ENCODE measurements around the gene MDGA2.

Gene MDGA2

DNA sequence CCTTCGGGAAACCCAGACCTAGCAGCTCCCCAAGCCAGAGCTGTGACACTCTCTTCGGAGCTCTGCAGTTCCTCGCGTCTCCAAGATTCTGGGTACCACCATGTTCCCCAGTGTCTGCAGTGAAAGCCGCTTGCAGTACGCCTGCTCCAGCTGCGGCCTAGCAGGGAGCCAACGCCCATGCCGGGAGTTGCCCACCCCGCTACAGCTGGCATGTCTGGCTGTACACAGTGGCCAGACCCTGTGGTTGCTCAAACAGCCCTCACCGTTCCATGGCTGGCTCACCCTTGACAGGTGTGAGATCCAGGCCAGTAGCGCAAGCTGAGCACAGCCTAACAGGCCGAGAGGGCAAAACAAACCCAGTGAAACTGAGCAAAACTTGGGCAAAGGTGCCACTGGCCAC, 520.0 kb downstream of the MDGA2 start:
- Histone ChIP-seq H3K9ac (ENCODE audit: low read length) (no peak overlapping the region), H4K20me1 (ENCODE audit: low read depth, low read length) (no peaks in the 10 kb centered on the region), H3F3A (ENCODE audit: insufficient read depth) (no peaks in the 10 kb centered on the region), H2AFZ (ENCODE audit: low read depth, low read length, severe bottlenecking) (no peak overlapping the region), H3K27me3 (ENCODE audit: low read length) (no peaks in the 10 kb centered on the region), H3K27ac (ENCODE audit: low read depth, low read length) (no peak overlapping the region), H3K4me2 (ENCODE audit: low read depth, low read length, poor library complexity, severe bottlenecking) (no peak overlapping the region), H3K9me3 (ENCODE audit: insufficient read depth, low read length) (no peaks in the 10 kb centered on the region), H3K9me2 (replicated peaks; ENCODE audit: insufficient read depth, low read length) (no peaks in the 10 kb centered on the region), H3K4me3 (ENCODE audit: insufficient read depth, low read length, poor library complexity, severe bottlenecking) (no peak overlapping the region), H3K79me2 (ENCODE audit: insufficient read depth, low read length) (no peaks in the 10 kb centered on the region), H3K36me3 (ENCODE audit: low read length) (no peaks in the 10 kb centered on the region)
- TF ChIP-seq EZH2phosphoT487 (conservative IDR thresholded peaks at IDR 0.05; ENCODE audit: low read length), result no peak

DNA sequence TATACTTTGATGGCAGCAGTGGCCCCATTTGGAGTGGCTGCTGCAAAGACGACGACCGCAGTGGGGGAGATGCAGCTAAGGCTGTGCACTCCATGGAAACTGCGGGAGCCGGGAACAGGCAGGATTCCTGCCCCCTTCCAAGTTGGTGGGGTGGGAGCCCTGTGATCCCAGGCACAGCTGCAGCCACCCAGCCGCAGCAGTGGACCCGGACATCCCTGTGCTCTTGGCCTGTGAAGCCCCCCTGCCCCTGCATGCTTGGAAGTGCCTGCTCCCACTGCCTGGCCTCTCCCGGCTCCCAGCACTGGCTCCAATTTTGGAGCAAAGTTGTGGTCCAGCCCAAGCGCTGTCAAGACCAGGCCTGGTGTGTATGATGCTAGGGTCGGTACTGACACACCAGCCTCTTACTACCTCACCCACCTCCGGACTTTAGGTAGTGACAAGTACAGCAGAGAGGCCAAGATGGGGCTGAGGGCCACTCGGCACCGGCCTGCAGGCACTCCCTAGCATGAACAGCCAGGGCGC, 521.1 kb downstream of the MDGA2 start:
- H4K20me1 ChIP-seq (ENCODE audit: low read depth, low read length), result no peaks in the 10 kb centered on the region

DNA sequence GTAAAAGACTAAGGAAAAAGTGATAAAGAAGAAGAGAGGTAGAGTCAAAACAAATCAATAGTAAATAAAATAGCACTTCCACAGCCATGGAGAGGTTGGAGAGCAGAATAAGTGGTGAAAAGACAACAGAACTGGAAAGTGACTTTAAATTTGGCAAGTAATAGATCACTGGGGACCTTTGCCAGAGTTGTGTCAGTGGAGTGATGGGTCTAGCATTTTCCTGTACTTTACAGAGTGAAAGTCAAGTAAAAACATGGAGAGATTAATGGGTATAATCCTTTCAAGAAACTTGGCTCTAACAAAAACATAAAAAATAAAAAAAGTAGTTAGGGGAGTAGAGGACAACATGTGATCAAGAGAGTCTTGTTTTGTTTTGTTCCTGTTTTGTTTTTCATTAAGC, 521.7 kb downstream of the MDGA2 start:
- H2AFZ ChIP-seq (ENCODE audit: low read depth, low read length, severe bottlenecking), result no peak overlapping the region
- TF ChIP-seq, protein P1, sequence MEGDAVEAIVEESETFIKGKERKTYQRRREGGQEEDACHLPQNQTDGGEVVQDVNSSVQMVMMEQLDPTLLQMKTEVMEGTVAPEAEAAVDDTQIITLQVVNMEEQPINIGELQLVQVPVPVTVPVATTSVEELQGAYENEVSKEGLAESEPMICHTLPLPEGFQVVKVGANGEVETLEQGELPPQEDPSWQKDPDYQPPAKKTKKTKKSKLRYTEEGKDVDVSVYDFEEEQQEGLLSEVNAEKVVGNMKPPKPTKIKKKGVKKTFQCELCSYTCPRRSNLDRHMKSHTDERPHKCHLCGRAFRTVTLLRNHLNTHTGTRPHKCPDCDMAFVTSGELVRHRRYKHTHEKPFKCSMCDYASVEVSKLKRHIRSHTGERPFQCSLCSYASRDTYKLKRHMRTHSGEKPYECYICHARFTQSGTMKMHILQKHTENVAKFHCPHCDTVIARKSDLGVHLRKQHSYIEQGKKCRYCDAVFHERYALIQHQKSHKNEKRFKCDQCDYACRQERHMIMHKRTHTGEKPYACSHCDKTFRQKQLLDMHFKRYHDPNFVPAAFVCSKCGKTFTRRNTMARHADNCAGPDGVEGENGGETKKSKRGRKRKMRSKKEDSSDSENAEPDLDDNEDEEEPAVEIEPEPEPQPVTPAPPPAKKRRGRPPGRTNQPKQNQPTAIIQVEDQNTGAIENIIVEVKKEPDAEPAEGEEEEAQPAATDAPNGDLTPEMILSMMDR (IDR thresholded peaks at IDR 0.05; ENCODE audit: insufficient read depth, low read length, poor library complexity, severe bottlenecking), result no peak
- TF ChIP-seq EZH2phosphoT487 (conservative IDR thresholded peaks at IDR 0.05; ENCODE audit: low read length), result no peak

More for the DNA sequence above, 521.1 kb downstream of the MDGA2 start:
- Histone ChIP-seq H3F3A (ENCODE audit: insufficient read depth) (no peaks in the 10 kb centered on the region), H3K4me2 (ENCODE audit: low read depth, low read length, poor library complexity, severe bottlenecking) (no peak overlapping the region), H3K27me3 (ENCODE audit: low read length) (no peaks in the 10 kb centered on the region), H2AFZ (ENCODE audit: low read depth, low read length, severe bottlenecking) (no peak overlapping the region), H3K4me3 (ENCODE audit: insufficient read depth, low read length, poor library complexity, severe bottlenecking) (no peak overlapping the region), H3K27ac (ENCODE audit: low read depth, low read length) (no peak overlapping the region), H3K9me3 (ENCODE audit: insufficient read depth, low read length) (no peaks in the 10 kb centered on the region), H3K9me2 (replicated peaks; ENCODE audit: insufficient read depth, low read length) (no peaks in the 10 kb centered on the region), H3K9ac (ENCODE audit: low read length) (no peak overlapping the region), H3K79me2 (ENCODE audit: insufficient read depth, low read length) (no peaks in the 10 kb centered on the region), H3K36me3 (ENCODE audit: low read length) (no peaks in the 10 kb centered on the region)
- TF ChIP-seq, protein P1 (IDR thresholded peaks at IDR 0.05; ENCODE audit: insufficient read depth, low read length, poor library complexity, severe bottlenecking), result no peak
- no peak for TF ChIP-seq EZH2phosphoT487 (conservative IDR thresholded peaks at IDR 0.05; ENCODE audit: low read length)

DNA sequence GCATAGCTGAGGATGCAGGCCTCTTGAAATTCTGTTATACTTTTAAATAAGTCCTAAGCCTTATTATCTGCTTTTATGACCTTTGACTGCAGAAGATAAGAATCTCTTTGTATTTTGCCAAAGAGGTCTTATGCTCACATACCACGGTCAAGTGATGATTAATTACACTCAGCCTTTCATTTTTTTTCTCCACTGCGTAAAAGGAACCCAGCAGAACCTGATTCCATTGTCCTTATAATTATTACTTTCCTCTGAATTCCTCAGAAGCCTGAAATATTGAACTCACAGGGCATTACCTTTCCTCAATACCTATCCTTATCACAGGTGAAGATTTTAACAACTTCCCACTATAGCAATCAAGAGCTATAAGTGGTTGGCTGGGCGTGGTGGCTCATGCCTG, 525.1 kb downstream of the MDGA2 start:
- Histone ChIP-seq H3K79me2 (ENCODE audit: insufficient read depth, low read length) (no peaks in the 10 kb centered on the region), H3K9ac (ENCODE audit: low read length) (no peak overlapping the region), H3K4me3 (ENCODE audit: insufficient read depth, low read length, poor library complexity, severe bottlenecking) (no peak overlapping the region), H3K9me2 (replicated peaks; ENCODE audit: insufficient read depth, low read length) (no peaks in the 10 kb centered on the region), H3K9me3 (ENCODE audit: insufficient read depth, low read length) (no peaks in the 10 kb centered on the region), H3K4me2 (ENCODE audit: low read depth, low read length, poor library complexity, severe bottlenecking) (no peak overlapping the region), H3K27me3 (ENCODE audit: low read length) (no peaks in the 10 kb centered on the region), H3F3A (ENCODE audit: insufficient read depth) (no peaks in the 10 kb centered on the region), H3K36me3 (ENCODE audit: low read length) (no peaks in the 10 kb centered on the region), H4K20me1 (ENCODE audit: low read depth, low read length) (no peaks in the 10 kb centered on the region), H2AFZ (ENCODE audit: low read depth, low read length, severe bottlenecking) (no peak overlapping the region), H3K27ac (ENCODE audit: low read depth, low read length) (no peak overlapping the region)
- TF ChIP-seq EZH2phosphoT487 (conservative IDR thresholded peaks at IDR 0.05; ENCODE audit: low read length), result no peak
- TF ChIP-seq, protein P1 (IDR thresholded peaks at IDR 0.05; ENCODE audit: insufficient read depth, low read length, poor library complexity, severe bottlenecking), result no peak

More for the DNA sequence above, 521.7 kb downstream of the MDGA2 start:
- no peak overlapping the region for H3K4me2 ChIP-seq (ENCODE audit: low read depth, low read length, poor library complexity, severe bottlenecking)
- no peaks in the 10 kb centered on the region for H3K36me3 ChIP-seq (ENCODE audit: low read length)
- H3K9me3 ChIP-seq (ENCODE audit: insufficient read depth, low read length), result no peaks in the 10 kb centered on the region
- no peaks in the 10 kb centered on the region for H3K27me3 ChIP-seq (ENCODE audit: low read length)
- no peaks in the 10 kb centered on the region for H3K9me2 ChIP-seq (replicated peaks; ENCODE audit: insufficient read depth, low read length)
- no peaks in the 10 kb centered on the region for H3F3A ChIP-seq (ENCODE audit: insufficient read depth)
- H4K20me1 ChIP-seq (ENCODE audit: low read depth, low read length), result no peaks in the 10 kb centered on the region
- no peak overlapping the region for H3K4me3 ChIP-seq (ENCODE audit: insufficient read depth, low read length, poor library complexity, severe bottlenecking)
- H3K9ac ChIP-seq (ENCODE audit: low read length), result no peak overlapping the region
- H3K27ac ChIP-seq (ENCODE audit: low read depth, low read length), result no peak overlapping the region
- no peaks in the 10 kb centered on the region for H3K79me2 ChIP-seq (ENCODE audit: insufficient read depth, low read length)

Data from SU-DHL-6 (cell line).